Measurements from ENCODE around the gene IL17A.

DNA sequence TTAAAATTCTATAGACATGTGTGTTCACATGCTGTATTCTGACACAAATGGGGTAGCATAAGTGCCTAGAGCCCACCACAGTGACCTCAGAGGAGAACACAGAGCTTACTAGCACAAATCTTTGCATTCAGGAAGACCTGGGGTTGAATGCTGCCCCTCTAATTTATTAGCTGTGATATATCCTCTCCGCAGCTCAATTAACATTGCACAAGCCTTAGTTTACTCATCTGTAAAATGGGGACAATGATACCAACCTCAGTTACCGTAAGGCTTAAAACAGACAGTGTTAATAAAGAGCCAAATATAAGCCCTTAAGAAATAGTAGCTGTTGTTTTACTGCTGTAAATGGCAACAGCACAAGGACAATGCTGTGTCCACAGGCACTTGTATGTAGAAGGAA is 36.2 kb upstream of the IL17A start:
- TF ChIP-seq, protein P1, sequence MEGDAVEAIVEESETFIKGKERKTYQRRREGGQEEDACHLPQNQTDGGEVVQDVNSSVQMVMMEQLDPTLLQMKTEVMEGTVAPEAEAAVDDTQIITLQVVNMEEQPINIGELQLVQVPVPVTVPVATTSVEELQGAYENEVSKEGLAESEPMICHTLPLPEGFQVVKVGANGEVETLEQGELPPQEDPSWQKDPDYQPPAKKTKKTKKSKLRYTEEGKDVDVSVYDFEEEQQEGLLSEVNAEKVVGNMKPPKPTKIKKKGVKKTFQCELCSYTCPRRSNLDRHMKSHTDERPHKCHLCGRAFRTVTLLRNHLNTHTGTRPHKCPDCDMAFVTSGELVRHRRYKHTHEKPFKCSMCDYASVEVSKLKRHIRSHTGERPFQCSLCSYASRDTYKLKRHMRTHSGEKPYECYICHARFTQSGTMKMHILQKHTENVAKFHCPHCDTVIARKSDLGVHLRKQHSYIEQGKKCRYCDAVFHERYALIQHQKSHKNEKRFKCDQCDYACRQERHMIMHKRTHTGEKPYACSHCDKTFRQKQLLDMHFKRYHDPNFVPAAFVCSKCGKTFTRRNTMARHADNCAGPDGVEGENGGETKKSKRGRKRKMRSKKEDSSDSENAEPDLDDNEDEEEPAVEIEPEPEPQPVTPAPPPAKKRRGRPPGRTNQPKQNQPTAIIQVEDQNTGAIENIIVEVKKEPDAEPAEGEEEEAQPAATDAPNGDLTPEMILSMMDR (IDR thresholded peaks at IDR 0.05; ENCODE audit: insufficient read depth, low read length, poor library complexity, severe bottlenecking) = no peak
- TF ChIP-seq EZH2phosphoT487 (conservative IDR thresholded peaks at IDR 0.05; ENCODE audit: low read length) = no peak
